Spleen (tissue), 7 donors: Measurements from ENCODE around the gene GSG1L.

Source experiments
- POLR2A ChIP-seq, 3 donors: fragments of 450-650 bp; IDR thresholded peaks; one replicate each; pipeline ENCODE4 v1.5.1; 2017; ENCODE audit warnings: antibody characterized with exemption in 3 of 3, mild to moderate bottlenecking in 1 of 3
- POLR2AphosphoS5 ChIP-seq, 3 donors: sonication (generic); formaldehyde crosslinking; IDR thresholded peaks; one replicate each; pipeline ENCODE4 v1.5.1; 2017; ENCODE audit warnings: antibody characterized with exemption in 3 of 3
- TF ChIP-seq, protein P1 (sequence below), 11 experiments: fragments of 200-600 bp in 7 of 11; fragments of 450-650 bp in 4 of 11; sonication (generic) in 4 of 11; IDR thresholded peaks in 8 of 11; conservative IDR thresholded peaks in 3 of 11; 1 replicate in 7 of 11; 2 replicates in 4 of 11; pipeline versions ENCODE4 v1.4.0 to v1.8.0; 2016 to 2021; ENCODE audit warnings: antibody characterized with exemption in 11 of 11, inconsistent platforms in 4 of 11, mild to moderate bottlenecking in 1 of 11
- donor health status: DM: no; HTN: no; CAD: no; lungs with moderate emphysema.
- donor health status: DM: no; HTN: no; CAD: no.
- donor health status: DM: no; HTN: no; CAD: no.

DNA sequence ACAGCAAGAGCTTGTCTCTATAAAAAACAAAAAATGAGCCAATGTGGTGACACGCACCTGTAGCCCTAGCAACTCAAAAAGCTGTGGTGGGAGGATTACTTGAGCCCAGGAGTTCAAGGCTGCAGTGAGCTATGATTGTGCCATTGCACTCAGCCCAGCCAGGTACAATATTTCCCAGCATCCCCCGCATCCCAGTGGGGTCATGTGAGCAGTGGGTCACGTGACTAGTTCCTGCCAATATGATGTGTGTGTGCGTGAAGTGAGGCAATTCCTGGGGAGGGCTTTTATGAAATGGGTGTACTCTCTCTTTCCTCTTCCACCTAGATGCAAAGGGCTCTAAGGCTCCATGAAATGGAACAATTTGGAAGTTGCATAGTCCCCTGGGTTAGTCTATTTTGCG, 81.3 kb downstream of the GSG1L start:
- TF ChIP-seq POLR2A (IDR thresholded peaks at IDR 0.05) = no peak
- TF ChIP-seq POLR2AphosphoS5 (IDR thresholded peaks at IDR 0.05) = no peak
- TF ChIP-seq, protein P1, sequence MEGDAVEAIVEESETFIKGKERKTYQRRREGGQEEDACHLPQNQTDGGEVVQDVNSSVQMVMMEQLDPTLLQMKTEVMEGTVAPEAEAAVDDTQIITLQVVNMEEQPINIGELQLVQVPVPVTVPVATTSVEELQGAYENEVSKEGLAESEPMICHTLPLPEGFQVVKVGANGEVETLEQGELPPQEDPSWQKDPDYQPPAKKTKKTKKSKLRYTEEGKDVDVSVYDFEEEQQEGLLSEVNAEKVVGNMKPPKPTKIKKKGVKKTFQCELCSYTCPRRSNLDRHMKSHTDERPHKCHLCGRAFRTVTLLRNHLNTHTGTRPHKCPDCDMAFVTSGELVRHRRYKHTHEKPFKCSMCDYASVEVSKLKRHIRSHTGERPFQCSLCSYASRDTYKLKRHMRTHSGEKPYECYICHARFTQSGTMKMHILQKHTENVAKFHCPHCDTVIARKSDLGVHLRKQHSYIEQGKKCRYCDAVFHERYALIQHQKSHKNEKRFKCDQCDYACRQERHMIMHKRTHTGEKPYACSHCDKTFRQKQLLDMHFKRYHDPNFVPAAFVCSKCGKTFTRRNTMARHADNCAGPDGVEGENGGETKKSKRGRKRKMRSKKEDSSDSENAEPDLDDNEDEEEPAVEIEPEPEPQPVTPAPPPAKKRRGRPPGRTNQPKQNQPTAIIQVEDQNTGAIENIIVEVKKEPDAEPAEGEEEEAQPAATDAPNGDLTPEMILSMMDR (IDR thresholded peaks at IDR 0.05 in 8 of 11, conservative IDR thresholded peaks at IDR 0.05 in 3 of 11) = no peak
